Stimulated activated CD4-positive, alpha-beta T cell treated with anti-CD3 and anti-CD28 coated beads, Interleukin-12 subunit alpha, Interleukin-12 subunit beta, amount 100 ng/mL, for 24 hours (primary cell): ENCODE results near the gene CABP2.
"Not testable (repeated sequence)": the region's sequence is repeated elsewhere in the genome, so short reads cannot be mapped to it uniquely, and the experiment has no call there.

Source experiments
- DNase-seq, 2 experiments: peaks; one replicate each; pipeline ENCODE4 v3.0.0-alpha.2; 2020; ENCODE audit warnings: low read depth in 2 of 2

CABP2 gene

DNA sequence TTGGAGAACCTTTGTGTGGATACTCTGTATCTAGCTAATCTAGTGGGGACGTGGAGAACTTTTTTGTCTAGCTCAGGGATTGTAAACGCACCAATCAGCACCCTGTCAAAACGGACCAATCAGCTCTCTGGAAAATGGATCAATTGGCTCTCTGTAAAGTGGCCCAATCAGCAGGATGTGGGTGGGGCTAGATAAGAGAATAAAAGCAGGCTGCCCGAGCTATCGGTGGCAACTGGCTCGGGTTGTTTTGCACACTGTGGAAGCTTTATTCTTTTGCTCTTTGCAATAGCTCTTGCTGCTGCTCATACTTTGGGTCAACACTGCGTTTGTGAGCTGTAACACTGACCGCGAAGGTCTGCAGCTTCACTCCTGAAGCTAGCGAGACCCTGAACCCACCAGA, 46.6 kb downstream of the CABP2 start:
- DNase-seq: not testable (repeated sequence)

- DNase-seq: no peak
These were observed 50.4 kb downstream of the CABP2 start for GRCh38 chr11:67472882-67473281.

- no peak for DNase-seq
These were observed 52.8 kb downstream of the CABP2 start for GRCh38 chr11:67470337-67471002.

DNA sequence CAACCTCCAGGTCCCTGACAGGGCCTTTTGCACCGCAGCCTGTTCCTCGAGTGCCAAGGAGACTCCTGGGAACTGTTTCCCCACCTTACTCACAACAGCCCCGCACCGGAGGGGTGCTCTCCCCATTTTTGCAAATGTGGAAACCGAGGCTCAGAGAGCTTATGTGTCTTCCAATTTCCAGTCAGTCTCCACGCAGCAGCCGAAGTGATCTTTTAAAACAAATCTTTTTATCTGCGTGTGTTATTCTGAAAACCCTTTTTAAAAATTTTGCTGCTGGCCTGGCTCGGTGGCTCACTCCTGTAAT, 53.8 kb downstream of the CABP2 start:
- no peak for DNase-seq
